Heart left ventricle (tissue), 13 donors: ENCODE results near the gene IDH3G.

Experiments used
- CTCF ChIP-seq, 12 donors: fragments of 200-600 bp; sonication (generic) in 4 of 12; IDR thresholded peaks; one replicate each; pipeline versions ENCODE4 v1.5.0 to v1.8.0; 2018 to 2022; ENCODE audit warnings: antibody characterized with exemption in 12 of 12, mild to moderate bottlenecking in 5 of 12
- POLR2A ChIP-seq, 2 donors: fragments of 450-650 bp; IDR thresholded peaks; one replicate each; pipeline ENCODE4 v1.6.1; 2017; ENCODE audit warnings: antibody characterized with exemption in 2 of 2, mild to moderate bottlenecking in 2 of 2, moderate library complexity in 2 of 2
- donor health status: ischemic (EF 13 %, LVEDD 7.1; RV severe dilation, severe dysfunction).
- donor health status: DM: no; HTN: yes; CAD: no.
- donor health status: DM: no; HTN: no; CAD: no.
- donor health status: ischemic (EF 25% LVEDD 6.9; RV normal size, moderate dysfunction).
- donor health status: ischemic (EF 25% LVEDD 5.7; RV mildly dilated, moderate dysfunction).
- donor health status: ischemic (EF 35%, LVEDD 5.7; RV mildly dilated, moderate dysfunction).
- donor health status: nonischemic (EF 11% LVEDD 7.7; RV severe dilation, severe dysfunction).
- donor health status: DM: yes; HTN: yes; CAD: no.
- donor health status: PGD.
- donor health status: ischemic (EF 29% LVEDD 5.4; RV normal size, mild dysfunction).
- donor health status: nonischemic (EF 23%, LVEDD 6.1; RV moderate dilation, normal function).

GRCh38 chrX:153816831-153817690, 22.9 kb upstream of the IDH3G start:
- TF ChIP-seq CTCF (IDR thresholded peaks at IDR 0.05) (no peak), POLR2A (IDR thresholded peaks at IDR 0.05) (no peak)
